ENCODE measurements around the gene BTNL3.
A peak's percentile ranks its signal among the peaks of the same experiment; 100 is the strongest.
"Not testable (repeated sequence)": the region's sequence is repeated elsewhere in the genome, so short reads cannot be mapped to it uniquely, and the experiment has no call there.

The BTNL3 gene

DNA sequence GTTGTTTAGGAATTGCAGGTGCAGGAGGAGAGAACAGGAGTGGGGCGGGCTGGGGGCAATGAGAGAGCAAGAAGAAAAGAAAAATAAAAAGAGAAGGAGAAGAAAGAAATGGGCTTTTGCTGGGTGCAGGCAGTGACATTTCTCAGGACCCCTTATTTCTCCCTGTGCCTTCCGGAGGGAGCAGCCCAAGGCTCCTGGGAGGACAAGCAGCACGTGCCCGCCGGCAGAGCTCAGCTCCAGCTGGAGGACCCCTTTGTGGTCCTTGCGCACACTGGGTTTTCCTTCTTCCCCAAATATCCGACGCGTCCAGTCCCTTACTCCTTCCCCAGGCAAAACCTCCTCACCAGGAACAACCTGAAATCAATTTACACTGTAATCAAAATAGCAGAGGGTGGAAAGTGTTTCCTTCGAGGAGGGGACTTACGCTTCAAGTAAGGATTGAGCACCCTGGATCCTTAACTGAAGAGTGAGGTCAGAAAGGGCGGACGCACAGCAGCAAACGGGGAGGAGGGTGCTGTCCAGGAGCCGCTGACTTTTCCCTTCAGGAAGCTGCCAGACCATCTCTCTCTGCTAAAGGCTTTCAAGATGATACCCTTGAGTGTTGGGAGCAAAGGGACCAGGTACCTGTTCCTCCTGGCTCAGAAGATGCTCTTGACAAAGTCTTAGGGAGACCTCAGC, 53.5 kb downstream of the BTNL3 start:
- TF ChIP-seq CTCF (conservative IDR thresholded peaks at IDR 0.05; ENCODE audit: control insufficient read depth, insufficient read depth, low read depth, low read length), result no peak
- no peak for DNase-seq (ENCODE audit: low read depth)
- H3K4me3 ChIP-seq (ENCODE audit: control insufficient read depth, low read depth, low read length), result no peak overlapping the region

DNA sequence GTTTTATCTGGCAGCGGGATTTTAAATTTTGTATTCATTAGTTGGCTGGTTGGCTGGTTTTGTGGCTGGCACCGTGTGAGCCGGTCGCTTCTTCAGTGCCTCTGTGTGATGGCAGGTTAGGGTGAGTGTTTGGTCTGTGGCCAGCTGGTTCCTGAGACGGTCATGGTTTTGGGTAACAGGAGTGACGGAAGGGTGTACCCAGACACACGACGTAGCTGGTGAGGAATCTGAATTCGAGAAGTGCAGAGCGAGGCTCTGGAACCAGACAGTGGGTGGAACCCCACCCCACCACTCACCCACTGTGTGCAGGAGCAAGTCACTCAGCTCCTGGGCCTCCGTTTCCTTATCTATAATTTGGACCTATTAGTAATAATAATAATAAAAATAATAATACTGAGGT, 54.1 kb downstream of the BTNL3 start:
- H3K4me3 ChIP-seq (ENCODE audit: control insufficient read depth, low read depth, low read length), result no peak overlapping the region
- no peak for DNase-seq (ENCODE audit: low read depth)

GRCh38 chr5:181043285-181044092, 54.8 kb downstream of the BTNL3 start:
- H3K4me3 ChIP-seq (ENCODE audit: control insufficient read depth, low read depth, low read length), result no peak overlapping the region
- TF ChIP-seq CTCF (conservative IDR thresholded peaks at IDR 0.05; ENCODE audit: control insufficient read depth, insufficient read depth, low read depth, low read length), result peak; percentile 7
- DNase-seq (ENCODE audit: low read depth), result no peak

More for the DNA sequence above, 54.1 kb downstream of the BTNL3 start:
- no peak for TF ChIP-seq CTCF (conservative IDR thresholded peaks at IDR 0.05; ENCODE audit: control insufficient read depth, insufficient read depth, low read depth, low read length)

- TF ChIP-seq CTCF (conservative IDR thresholded peaks at IDR 0.05; ENCODE audit: control insufficient read depth, insufficient read depth, low read depth, low read length), result no peak
- H3K4me3 ChIP-seq (ENCODE audit: control insufficient read depth, low read depth, low read length), result no peak overlapping the region
- no peak for DNase-seq (ENCODE audit: low read depth)
Observed at GRCh38 chr5:181044093-181044599, 55.5 kb downstream of the BTNL3 start.

DNA sequence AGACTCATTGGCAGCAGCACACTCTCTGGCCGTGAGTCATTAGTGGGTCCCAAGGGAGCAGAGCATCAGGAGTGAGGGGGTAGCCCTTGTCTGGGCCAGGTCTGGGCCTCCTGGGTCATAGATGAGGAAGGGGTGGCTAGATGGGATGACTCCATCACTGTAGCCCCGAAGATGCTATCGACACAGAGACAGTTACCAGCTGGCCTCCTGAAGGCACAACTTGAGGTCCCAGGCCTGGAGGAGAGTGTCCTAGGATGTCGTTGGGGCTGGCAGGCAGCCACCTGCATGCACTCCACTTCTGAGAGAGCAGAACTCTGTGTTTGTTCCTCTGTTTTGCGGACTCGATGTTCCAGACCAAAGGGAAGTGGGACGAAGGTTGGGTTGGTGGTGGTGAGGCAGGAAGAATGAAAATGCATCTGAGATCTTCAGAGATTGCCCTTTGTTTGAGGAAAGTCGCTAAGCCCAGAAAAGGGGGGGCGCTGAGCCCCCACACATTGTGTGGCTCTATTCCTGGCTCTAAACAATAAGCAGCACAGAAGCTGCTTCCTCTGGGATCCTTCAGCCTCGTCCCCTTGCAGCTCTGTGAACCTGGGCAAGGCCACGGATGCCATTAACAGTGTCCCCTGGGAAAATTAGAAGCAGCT, 56.1 kb downstream of the BTNL3 start:
- H3K4me3 ChIP-seq (ENCODE audit: control insufficient read depth, low read depth, low read length), result no peak overlapping the region
- DNase-seq (ENCODE audit: low read depth), result peak; percentile 44
- no peak for TF ChIP-seq CTCF (conservative IDR thresholded peaks at IDR 0.05; ENCODE audit: control insufficient read depth, insufficient read depth, low read depth, low read length)

DNA sequence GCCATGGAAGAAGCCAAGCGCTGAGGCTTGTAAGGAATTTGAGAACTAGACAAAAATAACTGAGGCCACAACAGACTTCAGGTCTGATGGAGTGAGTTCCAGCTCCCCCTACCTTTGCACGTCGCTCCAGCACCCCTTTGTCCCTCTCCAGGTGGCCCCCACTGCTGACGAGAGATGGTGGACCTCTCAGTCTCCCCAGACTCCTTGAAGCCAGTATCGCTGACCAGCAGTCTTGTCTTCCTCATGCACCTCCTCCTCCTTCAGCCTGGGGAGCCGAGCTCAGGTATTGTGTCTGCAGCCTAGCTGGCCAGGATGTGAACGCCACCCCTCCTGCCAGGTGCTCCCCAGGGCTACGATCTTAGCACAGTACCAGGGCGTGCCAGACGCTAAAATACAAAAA, 56.7 kb downstream of the BTNL3 start:
- H3K4me3 ChIP-seq (ENCODE audit: control insufficient read depth, low read depth, low read length), result no peak overlapping the region
- TF ChIP-seq CTCF (conservative IDR thresholded peaks at IDR 0.05; ENCODE audit: control insufficient read depth, insufficient read depth, low read depth, low read length), result no peak
- DNase-seq (ENCODE audit: low read depth), result no peak

- DNase-seq (ENCODE audit: low read depth); H3K4me3 ChIP-seq (ENCODE audit: control insufficient read depth, low read depth, low read length): not testable (repeated sequence)
Observed at GRCh38 chr5:181045857-181046256, 57.2 kb downstream of the BTNL3 start.
